Activated CD4-positive, alpha-beta T cell treated with anti-CD3 and anti-CD28 coated beads, Interleukin-2, amount 50 U/mL, for 48 hours (primary cell): ENCODE measurements around the gene LTF.

Experiments used
- DNase-seq, 2 experiments: peaks; one replicate each; pipeline ENCODE4 v3.0.0-alpha.2; 2020

The LTF gene

DNA sequence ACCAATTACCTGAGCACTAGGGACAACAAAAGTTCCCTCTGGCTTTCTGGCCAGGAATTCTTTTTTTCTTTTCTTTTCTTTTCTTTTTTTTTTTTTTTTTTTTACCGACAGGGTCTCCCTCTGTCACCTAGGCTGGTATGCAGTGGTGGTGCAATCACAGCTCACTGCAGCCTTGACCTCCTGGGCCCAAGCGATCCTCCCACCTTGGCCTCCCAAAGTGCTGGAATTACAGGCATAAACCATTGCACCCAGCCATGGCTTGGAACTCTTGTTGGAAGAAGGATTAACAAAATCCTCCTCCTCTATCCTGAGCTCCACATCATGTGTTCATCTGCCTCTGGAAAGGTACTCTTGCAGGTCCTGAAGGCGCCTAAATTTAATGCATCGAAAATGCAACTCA lies 2.9 kb upstream of the LTF start:
- DNase-seq, result no peak

DNA sequence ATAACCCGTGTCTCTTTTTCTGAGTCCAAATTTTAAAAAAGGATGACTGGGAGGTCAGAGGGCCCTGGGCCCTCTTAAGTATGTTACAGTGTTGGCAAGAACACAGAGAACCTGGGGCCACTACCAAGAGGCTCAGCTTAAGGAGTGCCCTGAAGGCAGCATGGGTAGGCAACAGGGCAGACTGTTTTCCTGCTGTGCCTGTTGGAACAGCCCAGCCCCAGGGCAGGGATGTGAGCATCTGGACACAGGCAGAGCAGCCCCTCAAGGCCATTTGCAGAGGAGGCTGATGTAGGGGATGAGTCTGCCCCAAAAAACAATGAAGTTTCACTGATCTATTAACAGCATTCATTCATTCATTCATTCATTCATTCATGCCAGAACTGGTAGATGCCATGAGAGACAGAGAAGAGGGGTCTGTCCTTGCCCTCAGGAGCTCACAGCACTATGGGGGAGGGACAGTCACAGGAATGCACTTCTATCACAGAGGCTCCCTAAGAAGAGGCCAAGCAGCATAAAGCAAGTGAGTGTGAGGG lies 2.2 kb upstream of the LTF start:
- DNase-seq, result no peak

DNA sequence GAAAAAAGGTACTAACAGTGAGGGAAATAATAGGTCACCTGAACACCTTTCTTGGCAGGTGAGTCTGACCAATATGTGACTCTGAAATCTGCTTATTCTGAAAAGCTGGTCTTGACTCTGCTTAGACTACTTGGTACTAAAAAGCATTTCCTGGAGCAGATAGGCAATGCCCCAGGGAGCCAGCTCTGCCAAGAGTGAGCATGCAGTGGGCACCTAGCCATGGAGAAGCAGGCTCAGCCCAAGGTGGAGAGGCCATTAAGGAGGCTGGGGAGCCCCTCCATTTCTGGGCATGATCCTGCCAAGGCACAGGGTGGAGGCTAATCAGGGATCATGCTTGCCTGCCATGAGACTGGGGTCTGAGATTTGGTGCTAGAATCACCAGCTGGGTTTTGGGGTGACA lies 1.6 kb upstream of the LTF start:
- DNase-seq, result no peak

- no peak for DNase-seq
Measured at GRCh38 chr3:46465196-46465520, 453 bp upstream of the LTF start.

DNA sequence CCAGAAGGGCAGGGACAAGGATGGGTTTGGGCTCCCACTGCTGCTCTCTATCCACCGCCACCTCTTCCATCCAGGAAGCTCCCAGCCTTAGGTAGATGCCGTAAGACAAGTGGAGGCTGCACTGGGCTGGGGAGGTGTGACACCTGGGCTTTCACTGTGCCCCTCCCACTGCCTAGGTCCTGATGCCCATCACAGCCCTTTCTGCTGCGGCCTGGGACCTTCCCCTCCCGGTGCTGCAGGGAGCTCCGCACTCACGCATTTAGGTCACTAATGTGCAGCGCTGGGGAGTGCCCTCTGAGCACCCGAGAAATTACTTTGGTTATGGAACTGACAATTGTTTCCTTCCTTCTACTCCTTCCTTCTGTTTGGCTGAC lies 850 bp downstream of the LTF start:
- DNase-seq, result no peak

DNA sequence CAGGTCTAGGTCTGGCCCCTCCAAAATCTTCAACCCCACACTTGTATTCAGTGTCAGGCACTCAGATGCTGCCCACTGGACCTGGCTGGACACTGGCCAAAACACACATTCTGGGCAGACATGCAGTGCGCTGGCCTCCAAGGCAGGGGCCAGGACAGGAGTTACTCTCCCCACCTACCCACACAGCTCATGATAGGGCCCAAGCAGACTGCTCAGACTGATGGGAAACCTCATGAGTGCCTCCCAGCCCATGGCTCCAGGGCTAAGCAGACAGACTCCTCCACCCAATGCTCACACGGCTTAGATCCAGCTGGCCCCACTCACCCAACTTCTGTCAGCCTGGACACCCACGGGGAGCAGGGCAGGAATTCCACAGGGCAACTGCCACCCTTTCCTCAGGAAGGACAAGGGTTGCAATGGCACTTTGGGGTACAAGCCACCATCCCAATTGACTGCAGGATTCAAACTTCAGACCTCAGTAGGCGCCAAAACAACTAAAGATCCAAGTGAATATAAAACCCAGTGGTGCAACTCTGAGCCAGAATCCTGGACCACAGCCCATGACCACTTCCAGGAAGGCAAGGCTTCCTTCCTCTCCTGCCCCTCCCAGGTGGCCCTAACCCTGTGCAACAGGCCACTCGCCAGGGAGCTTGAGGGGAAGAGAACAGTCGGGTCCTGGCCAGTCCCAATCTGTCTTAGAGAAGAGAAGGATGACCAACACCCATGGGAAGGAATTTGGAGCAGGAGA lies 1.4 kb downstream of the LTF start:
- DNase-seq, result no peak

DNA sequence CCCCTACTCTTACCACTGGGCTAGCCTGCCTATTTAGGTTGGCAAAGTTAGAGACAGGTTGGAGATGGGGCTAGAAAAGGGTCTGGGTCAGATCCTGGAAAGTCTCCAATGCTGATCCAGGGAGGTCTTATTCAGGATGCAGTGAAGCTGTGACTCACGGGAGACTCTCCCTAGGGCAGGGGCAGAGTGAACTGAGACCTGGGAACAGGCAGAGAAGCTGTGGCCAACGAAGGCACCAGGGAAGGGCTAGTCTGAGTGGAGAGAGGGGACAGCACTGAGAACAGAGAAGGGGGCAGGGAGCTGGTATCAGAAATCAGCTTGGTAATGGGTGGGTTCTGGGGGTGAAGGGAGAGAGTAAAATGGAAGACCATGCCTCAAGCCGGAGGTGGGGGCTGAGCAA lies 2.2 kb downstream of the LTF start:
- no peak for DNase-seq

GRCh38 chr3:46462111-46462510 lies 2.6 kb downstream of the LTF start:
- no peak for DNase-seq

GRCh38 chr3:46460051-46460450 lies 4.7 kb downstream of the LTF start:
- no peak for DNase-seq

- DNase-seq, result no peak
Measured at GRCh38 chr3:46456118-46456517, 8.6 kb downstream of the LTF start.

DNA sequence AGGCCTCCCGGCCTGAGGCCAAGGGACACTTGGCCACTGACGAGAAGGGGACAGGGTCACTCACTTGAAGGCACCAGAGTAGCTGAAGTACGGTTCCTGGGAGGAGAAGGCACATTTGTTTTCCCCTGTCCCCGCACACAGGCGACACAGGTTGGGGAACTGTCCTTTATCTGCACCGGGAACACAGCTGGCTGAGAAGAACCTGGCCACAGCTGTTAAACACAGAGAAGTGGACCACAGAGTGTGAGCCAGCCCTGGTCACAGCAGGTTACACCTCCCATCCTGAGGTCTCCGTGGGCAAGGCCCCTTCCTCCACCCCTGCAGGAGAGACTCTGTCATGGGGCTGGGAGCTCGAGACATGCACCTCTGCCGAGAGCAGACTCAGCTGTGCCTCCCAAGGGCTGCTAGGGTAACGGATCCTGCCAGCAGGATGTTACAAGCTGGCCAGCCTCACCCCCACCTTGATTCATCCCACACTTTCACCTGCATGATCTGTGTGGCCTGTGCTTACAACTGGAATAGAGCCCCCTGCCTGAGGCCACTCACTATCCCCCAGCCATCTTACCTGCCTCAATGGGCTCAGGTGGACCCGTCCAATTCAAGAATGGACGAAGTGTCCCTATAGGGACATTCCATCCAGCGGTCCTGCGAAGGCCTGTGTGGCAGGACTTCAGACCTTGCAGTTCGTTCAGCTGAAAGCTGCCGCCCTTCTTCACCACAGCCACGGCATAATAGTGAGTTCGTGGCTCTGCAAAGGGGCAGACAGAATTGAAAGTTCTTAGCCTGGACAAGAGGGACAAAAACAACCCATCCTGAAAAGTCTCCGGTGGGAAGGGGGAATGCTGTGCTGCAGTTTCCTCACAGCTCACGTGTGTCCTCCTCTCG lies 9.2 kb downstream of the LTF start:
- no peak for DNase-seq

DNA sequence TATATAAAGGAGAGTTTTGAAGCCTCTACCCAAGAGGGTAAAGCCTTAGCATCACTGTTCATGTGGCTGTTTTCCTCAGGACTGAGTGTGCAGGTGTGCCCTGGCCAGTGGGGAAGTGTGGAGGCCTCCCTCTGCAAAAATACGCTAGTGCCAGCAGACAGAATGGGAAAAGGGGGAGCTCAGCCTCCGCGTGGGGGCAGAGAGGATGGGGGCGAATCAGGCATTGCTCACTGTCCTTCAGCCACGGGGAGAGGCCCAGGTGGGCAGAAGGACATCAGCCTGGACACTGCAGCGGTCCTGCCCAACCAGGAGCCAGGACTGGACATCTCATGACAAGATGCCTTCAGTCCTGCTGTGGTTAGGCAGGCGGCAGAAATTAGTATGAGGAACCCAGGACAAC lies 10.1 kb downstream of the LTF start:
- no peak for DNase-seq

- no peak for DNase-seq
Measured at GRCh38 chr3:46454209-46454595, 10.5 kb downstream of the LTF start.

DNA sequence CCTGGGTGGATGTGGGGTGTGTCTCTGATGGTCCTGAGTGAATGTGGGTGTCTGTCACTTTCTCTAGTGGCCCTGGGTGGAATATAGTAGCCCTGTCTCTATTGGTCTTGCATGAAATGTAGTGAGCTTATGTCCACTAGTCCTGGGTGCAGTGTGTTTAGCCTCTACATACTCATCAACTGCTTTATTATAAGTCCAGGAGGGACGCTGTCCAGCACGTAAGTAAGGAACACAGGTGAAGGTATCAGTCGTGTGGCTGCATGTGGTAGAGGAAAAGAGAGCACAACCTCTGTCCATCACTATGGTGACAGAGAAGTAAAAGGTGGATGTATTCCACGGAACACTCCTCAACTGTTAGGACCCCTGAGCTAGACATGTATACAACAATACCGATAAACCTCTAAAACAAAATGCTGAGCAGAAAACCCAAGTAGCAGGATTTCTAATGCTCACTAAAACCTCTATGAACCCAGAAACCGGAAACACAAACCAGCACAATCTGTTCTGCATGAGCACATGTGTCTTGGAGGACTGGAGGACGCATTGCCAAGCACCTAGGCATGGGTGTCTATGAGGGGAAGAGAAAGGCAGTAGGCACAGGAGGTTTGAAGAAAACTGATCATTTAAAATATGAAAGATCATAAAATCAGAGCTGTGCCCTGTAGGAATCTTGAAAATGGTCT lies 11.0 kb downstream of the LTF start:
- no peak for DNase-seq

DNA sequence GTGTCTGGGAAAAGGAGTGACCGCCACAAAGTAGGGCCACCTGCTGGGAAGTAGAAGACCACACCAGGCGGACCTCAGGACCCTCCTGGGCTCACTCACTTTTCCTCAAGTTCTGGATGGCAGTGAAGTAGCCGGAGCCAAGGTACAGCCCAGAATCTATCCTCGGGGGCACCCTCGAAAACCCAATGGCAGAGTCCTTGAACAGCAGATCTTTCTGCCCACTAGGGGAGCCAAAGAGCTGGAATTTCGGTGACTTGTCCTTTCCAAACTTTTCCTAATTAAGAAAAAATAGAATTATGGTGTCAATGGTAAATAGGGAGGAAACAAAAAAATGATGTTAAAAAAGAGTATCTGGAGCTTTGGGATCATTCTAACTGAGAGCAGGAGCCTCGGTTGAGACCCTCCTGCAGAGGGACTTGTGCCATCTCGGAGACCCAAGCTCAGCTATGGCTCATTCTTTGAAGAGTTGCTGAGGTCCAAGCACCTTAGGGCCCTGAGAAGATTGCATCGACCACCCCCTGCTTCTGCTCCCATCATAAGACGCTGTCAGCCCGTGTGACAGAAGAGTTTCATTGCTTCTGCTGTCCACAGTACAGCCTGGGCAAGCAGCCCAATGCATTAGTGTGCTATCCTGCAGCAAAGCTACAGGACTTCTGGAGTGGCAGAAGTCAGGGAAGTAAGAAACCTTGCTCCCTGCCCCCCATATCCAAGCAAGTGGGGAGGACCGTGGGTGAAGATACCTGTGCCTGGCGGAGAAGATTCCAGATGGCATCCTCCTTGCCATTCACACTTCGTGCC lies 14.8 kb downstream of the LTF start:
- DNase-seq, result peak in 1 of 2 experiments; percentile 8

DNA sequence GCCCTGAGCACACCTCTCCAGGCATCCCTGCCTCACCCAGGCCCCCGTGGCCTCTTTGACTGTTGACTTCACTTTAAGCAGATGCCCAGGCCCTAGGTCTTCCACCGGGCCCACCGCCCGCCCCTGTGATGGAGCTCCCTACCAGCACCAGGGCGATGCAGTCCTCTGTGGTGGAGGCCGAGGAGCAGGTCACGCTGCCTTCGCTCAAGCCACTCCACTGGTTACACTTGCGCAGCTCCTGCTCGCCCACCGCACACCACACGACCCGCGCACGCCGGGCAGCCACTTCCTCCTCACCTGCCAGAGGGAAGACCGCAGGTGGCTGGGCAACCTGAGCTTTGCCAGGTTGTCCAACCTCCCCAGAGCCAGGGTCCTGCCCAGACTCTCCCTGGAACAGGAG lies 16.0 kb downstream of the LTF start:
- no peak for DNase-seq

- DNase-seq, result no peak
Measured at GRCh38 chr3:46447228-46447985, 17.3 kb downstream of the LTF start.

- peak; percentile 16 to 30 for DNase-seq
Measured at GRCh38 chr3:46442576-46443530, 21.9 kb downstream of the LTF start.

GRCh38 chr3:46440531-46441294 lies 24.0 kb downstream of the LTF start:
- DNase-seq, result peak; percentile 5 to 28

GRCh38 chr3:46438831-46439230 lies 25.9 kb downstream of the LTF start:
- no peak for DNase-seq
